B cell (primary cell): ENCODE data around the gene ADAP1.

Experiments
- CTCF ChIP-seq: fragments of 200-600 bp; IDR thresholded peaks from one replicate; pipeline ENCODE4 v1.8.0; 2022; ENCODE audit warnings: antibody characterized with exemption, mild to moderate bottlenecking
- EZH2 ChIP-seq: IDR thresholded peaks from 2 replicates; pipeline ENCODE4 v1.6.1; 2012; ENCODE audit warnings: borderline replicate concordance, low read depth, mild to moderate bottlenecking, moderate library complexity, low read length; ENCODE audit not compliant: insufficient read depth, poor library complexity, severe bottlenecking

- TF ChIP-seq CTCF (no peak), EZH2 (no peak)
Measured at GRCh38 chr7:895451-896052, 58.9 kb downstream of the ADAP1 start.
